HG03571 (cell line): ENCODE results near the gene MKRN3.
"Not testable (repeated sequence)": the region's sequence is repeated elsewhere in the genome, so short reads cannot be mapped to it uniquely, and the experiment has no call there.

Source experiments
- ATAC-seq: cut with Tn5 transposase; IDR thresholded peaks from one replicate; pipeline ENCODE4 v1.9.1; 2021; ENCODE audit not compliant: unreplicated experiment

MKRN3 gene

DNA sequence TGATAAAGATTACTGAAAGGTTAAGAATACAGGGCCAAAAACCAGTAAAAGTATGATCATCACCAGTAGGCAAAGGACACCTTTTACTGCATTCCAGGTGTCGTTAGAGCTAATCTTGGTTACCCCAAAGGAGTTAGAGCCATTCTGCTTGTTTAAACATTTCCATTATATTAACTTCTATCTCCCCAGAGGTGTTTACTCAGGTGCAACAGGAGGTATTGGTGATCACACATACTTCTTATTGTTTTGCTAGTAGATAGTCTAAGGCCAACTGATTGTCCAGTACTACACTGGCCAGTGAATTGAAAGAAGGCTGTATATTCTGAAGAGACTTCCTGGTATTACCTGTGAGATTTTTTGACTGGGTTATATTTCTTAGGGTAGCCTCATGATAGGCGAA lies 22.8 kb downstream of the MKRN3 start:
- no peak for ATAC-seq

DNA sequence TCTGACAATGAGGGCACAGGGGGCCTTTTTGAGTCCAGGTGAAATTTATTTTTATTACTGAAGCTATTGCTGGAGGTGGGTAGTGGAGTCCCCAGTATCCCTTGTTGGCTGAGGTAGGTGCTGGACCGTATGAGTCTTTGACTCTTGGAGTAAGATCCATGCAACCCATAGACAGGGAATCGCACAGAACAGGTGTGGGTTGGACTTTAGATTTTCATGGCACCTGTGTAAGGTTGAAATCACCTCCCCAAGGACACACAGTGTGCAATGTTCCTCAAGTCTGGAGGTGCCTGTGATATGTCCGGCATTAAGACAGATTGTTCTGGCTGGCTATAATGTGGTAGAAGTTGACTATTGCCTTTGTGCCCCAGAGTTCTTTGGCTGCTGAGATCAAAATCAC lies 23.5 kb downstream of the MKRN3 start:
- no peak for ATAC-seq

DNA sequence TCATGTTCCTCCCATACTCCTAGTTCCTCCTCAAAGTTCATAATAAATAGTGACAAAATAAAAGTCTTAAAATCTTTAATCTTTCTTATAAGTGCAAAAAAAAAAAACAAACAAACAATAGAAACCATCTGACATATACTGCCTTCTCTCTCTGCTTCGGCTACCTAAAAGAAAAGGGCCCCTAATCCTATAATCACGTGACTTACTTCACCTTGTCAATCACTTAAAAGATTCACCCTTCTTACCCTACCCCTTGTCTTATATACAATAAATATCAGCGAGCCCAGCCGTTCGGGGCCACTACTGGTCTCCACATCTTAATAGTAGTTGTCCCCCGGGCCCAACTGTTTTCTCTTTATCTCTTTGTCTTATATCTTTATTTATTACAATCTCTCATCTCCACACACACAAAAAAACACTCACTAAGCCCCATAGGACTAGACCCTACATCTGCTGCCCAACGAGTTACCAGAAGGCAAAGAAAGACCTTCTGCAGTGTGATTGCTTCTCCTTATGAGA lies 28.8 kb downstream of the MKRN3 start:
- ATAC-seq: no peak

DNA sequence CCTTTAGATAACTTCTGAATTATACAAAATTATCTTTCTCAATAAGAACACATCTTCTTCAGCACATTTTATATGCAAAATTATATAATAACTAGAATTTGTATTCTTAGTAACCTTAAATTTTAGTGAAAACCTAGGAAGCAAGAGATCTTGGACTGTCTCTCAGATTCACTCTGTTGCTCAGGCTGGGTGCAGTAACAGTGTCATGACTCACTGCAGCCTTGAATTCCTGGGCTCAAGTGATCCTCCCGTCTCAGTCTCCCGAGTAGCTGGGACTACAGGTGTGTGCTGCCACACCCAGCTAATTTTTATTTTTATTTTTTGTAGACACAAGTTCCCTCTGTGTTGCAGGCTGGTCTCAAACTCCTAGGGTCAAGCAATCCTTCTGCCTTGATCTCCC lies 29.9 kb downstream of the MKRN3 start:
- ATAC-seq: no peak

DNA sequence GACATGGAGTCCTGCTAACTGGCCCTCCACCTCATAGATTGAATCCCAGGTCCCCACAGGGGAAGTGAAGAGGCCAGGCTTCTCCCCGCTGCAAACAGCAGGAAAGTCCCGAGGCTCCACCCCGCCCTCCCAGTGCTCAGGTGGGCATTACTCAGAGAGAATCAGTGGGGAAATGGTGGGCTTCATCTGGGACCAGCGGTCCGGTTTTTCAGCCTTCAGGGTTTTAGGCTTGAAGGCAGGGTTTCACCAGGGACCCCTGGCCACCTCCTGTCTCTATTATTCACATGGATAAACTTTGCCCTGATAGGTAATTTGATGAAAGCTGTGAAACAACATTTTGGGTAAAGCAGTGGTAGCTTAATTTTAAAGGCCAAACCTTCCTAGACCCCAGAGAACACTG lies 31.3 kb downstream of the MKRN3 start:
- no peak for ATAC-seq

DNA sequence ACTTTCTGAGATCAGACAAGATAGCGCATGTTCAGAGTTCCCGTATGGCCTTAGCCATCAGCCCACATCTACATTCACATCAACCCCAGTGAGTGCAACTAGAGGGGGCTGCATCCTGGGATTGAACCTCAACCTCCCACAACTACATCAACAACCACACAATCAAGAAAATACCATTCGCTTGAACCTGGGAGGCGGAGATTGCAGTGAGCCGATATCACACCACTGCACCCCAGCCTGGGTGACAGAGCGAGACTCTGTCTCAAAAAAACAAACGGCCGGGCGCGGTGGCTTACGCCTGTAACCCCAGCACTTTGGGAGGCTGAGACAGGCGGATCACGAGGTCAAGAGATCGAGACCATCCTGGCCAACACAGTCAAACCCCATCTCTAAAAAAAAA lies 31.8 kb downstream of the MKRN3 start:
- ATAC-seq: not testable (repeated sequence)

DNA sequence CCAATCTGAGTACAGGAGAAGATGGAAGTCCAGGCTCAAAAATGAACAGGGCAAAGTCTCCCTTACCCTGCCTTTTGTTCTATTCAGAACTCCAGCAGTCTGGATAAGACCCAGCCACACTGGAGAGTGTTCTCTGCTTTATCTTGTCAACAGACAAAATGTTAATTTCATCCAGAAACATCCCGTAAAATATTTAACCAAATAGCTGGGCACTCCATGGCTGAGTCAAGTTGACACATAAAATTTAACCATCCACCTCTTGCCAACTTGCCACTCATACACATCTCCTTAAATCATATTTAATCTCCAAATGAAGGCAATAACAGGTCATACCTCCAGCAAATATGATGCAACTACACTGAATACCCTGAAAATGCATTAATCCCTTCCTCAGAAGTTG lies 33.6 kb downstream of the MKRN3 start:
- ATAC-seq: no peak

DNA sequence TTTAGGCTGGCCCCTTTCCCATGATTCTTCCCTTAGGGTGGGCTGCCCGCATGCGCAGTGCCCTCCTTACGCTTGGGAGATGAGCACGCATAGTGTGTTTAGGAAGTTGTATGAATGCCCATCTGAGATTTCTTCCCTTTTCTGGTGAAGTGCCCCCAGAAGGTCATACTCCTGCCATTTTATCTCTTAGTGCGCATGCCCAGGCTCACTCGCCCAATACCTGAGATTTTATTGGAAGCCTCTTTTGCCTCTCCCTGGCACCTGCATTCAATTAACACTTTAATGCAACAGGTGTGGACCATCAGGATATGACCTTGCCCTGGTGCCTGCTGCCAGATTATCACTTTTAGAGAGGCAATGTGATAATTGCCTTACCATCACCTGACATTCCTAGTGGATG lies 36.6 kb downstream of the MKRN3 start:
- ATAC-seq: no peak

DNA sequence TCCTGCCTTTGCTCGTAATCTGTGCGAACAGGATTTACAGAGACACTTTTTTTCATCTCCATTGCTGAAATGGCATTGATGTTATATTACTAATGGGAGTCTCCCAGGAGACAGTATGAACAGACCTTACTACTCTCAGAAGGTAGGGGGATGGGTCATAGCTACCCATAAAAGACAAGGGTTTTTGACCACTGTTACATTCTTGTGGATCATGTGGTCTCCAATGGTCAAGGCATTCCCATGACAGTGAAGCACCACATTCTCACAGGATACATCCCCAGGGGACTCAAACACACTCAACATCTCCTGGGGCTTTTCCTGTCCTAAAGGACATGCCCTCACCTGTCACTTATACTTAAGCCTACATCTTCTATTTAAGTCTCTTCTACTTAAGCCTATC lies 40.8 kb downstream of the MKRN3 start:
- ATAC-seq: no peak

DNA sequence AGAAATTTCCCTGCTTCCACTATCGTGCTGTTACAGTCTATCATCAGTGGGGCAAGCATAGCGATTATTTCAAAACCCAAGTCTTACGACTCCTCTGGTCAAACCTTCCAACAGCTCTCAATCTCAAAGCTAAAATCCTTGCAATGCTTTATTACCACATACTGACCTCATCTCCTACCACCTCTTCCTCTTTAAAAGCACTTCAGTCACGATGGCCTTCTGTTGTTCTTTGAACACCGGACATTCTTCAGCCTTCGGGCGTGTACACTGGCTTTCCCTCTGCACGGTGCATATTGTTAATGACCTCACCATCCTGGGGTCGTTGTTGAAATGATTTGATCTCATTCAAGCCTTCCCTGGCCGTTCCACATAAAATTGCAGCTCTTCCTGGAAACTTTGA lies 51.1 kb downstream of the MKRN3 start:
- ATAC-seq: no peak
